Measurements from ENCODE around the gene GARS1. TPM values are rescaled to one million over a fixed set of nuclear protein-coding genes. Genes with fewer than 3 reads are reported as not detected.

Gene GARS1
- total and polyA plus RNA-seq, 2 donors (not counting 1 experiment from before 2014, with no cell fraction given), result 322 to 669 TPM

DNA sequence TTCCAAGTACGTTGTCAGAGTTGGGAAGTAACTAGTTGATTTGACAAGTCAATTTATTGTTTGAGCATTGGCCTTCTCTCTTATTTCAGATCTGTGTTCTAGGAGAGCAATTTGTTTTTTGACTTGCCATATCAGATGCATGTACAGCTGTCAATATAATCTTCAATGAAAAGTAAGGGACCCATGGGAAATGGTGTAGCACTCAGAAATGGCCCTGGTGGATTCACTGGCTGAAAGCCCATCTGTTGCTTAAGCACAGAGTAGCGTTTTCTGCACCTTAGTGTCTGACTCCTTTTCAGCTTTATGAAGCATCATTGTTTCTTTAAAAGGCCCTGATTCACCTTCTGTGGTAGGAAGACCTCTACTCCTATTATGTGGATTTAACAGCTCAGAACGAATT lies 10.2 kb downstream of the GARS1 start:
- no peak overlapping the region for H3K4me2 ChIP-seq (ENCODE audit: extremely low read depth, insufficient read depth, low read length)
- H3K36me3 ChIP-seq (ENCODE audit: control insufficient read depth, insufficient read depth, low read length), result peaks cover 36% of the 10 kb centered on the region
- no peak overlapping the region for H3K9ac ChIP-seq (ENCODE audit: insufficient read depth, low read length)
- DNase-seq (ENCODE audit: low read depth in 2 of 2), result no peak
- H3K9me3 ChIP-seq (ENCODE audit: control insufficient read depth, insufficient read depth, low read depth, low read length), result no peaks in the 10 kb centered on the region
- H3K4me1 ChIP-seq (ENCODE audit: control insufficient read depth, extremely low read depth, insufficient read depth, low read length), result no peaks in the 10 kb centered on the region
- no peak overlapping the region for H3K27ac ChIP-seq (ENCODE audit: insufficient read depth, low read length)
- TF ChIP-seq CTCF (conservative IDR thresholded peaks at IDR 0.05 in 1 of 2, IDR thresholded peaks at IDR 0.05 in 1 of 2; ENCODE audit: low read depth in 1 of 2, low read length in 2 of 2), result no peak
- TF ChIP-seq EZH2 (IDR thresholded peaks at IDR 0.05; ENCODE audit: low read length, missing control alignments), result no peak
- peaks cover 29% of the 10 kb centered on the region for H3K79me2 ChIP-seq (ENCODE audit: control insufficient read depth, insufficient read depth, low read length)
- peaks cover 2% of the 10 kb centered on the region for H4K20me1 ChIP-seq (ENCODE audit: control insufficient read depth, extremely low read depth, insufficient read depth, low read length)
- H2AFZ ChIP-seq (ENCODE audit: low read length), result no peak overlapping the region
- H3K4me3 ChIP-seq (replicated peaks in 1 of 4; ENCODE audit: control extremely low read depth in 1 of 4, insufficient read depth in 1 of 4, low read depth in 3 of 4, low read length in 4 of 4), result no peak overlapping the region
- H3K27me3 ChIP-seq (ENCODE audit: control insufficient read depth, insufficient read depth, low read length), result no peaks in the 10 kb centered on the region

DNA sequence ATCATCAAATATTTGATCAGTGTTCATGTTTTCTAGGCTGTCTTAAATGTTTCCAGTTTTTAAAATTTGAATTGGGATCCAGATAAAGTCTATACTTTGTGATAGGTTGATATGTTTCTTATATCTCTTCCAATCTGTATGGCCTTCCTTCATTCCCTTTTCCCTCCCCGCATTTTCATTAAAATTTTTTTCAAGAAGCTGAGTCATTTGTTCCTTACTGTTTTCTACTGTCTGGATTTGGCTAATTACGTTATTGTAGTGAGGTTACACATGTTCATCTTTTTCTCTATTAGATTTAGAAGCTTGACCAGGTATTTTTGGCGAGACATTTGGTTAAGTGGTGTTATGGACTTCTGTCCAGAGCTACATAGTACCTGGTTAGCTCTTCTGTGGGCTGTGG lies 11.2 kb downstream of the GARS1 start:
- H3K4me1 ChIP-seq (ENCODE audit: control insufficient read depth, extremely low read depth, insufficient read depth, low read length), result no peaks in the 10 kb centered on the region
- peaks cover 32% of the 10 kb centered on the region for H3K36me3 ChIP-seq (ENCODE audit: control insufficient read depth, insufficient read depth, low read length)
- no peak overlapping the region for H2AFZ ChIP-seq (ENCODE audit: low read length)
- peaks cover 24% of the 10 kb centered on the region for H3K79me2 ChIP-seq (ENCODE audit: control insufficient read depth, insufficient read depth, low read length)
- no peaks in the 10 kb centered on the region for H3K9me3 ChIP-seq (ENCODE audit: control insufficient read depth, insufficient read depth, low read depth, low read length)
- no peak overlapping the region for H3K4me3 ChIP-seq (replicated peaks in 1 of 4; ENCODE audit: control extremely low read depth in 1 of 4, insufficient read depth in 1 of 4, low read depth in 3 of 4, low read length in 4 of 4)
- no peak overlapping the region for H3K27ac ChIP-seq (ENCODE audit: insufficient read depth, low read length)
- no peak overlapping the region for H3K4me2 ChIP-seq (ENCODE audit: extremely low read depth, insufficient read depth, low read length)
- H4K20me1 ChIP-seq (ENCODE audit: control insufficient read depth, extremely low read depth, insufficient read depth, low read length), result peaks cover 2% of the 10 kb centered on the region
- no peak for DNase-seq (ENCODE audit: low read depth in 2 of 2)
- H3K9ac ChIP-seq (ENCODE audit: insufficient read depth, low read length), result no peak overlapping the region
- TF ChIP-seq EZH2 (IDR thresholded peaks at IDR 0.05; ENCODE audit: low read length, missing control alignments), result no peak
- no peaks in the 10 kb centered on the region for H3K27me3 ChIP-seq (ENCODE audit: control insufficient read depth, insufficient read depth, low read length)

DNA sequence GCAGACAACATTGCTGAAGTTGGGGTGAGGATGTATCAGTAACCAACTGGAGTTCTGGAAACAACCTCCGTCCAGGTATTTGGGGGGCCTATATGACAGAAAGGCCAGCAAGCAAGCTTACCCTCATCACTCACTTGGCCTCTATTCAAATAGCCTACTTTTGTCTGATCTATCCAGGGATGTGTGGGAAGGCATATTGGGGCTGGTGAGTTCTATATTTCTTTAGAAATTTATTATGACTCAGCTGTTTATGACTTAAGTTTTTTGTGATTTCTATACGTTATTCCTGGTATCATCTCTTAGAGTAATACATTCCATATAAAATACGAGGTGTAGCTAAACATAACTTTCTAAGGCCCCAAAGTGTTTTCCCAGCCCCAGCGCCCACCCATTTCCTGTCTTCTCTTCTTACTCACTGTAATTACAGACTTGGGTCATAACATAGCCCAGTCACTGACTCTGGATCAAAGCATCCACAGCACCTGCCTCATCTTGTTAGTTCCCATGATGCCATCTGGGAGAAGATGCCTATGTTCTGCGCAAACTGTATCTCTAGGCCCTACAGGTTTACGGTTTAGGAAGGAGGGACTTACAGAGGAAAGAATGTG lies 18.1 kb downstream of the GARS1 start:
- H3K4me1 ChIP-seq (ENCODE audit: control insufficient read depth, extremely low read depth, insufficient read depth, low read length), result no peaks in the 10 kb centered on the region
- no peak overlapping the region for H3K4me2 ChIP-seq (ENCODE audit: extremely low read depth, insufficient read depth, low read length)
- no peak overlapping the region for H2AFZ ChIP-seq (ENCODE audit: low read length)
- H3K9ac ChIP-seq (ENCODE audit: insufficient read depth, low read length), result no peak overlapping the region
- H3K9me3 ChIP-seq (ENCODE audit: control insufficient read depth, insufficient read depth, low read depth, low read length), result no peaks in the 10 kb centered on the region
- H3K79me2 ChIP-seq (ENCODE audit: control insufficient read depth, insufficient read depth, low read length), result peaks cover 41% of the 10 kb centered on the region
- peak in 1 of 2 donors; percentile 64 for DNase-seq (ENCODE audit: low read depth in 2 of 2)
- peaks cover 22% of the 10 kb centered on the region for H3K36me3 ChIP-seq (ENCODE audit: control insufficient read depth, insufficient read depth, low read length)
- peaks cover 1% of the 10 kb centered on the region for H4K20me1 ChIP-seq (ENCODE audit: control insufficient read depth, extremely low read depth, insufficient read depth, low read length)
- H3K27ac ChIP-seq (ENCODE audit: insufficient read depth, low read length), result no peak overlapping the region
- no peak overlapping the region for H3K4me3 ChIP-seq (replicated peaks in 1 of 4; ENCODE audit: control extremely low read depth in 1 of 4, insufficient read depth in 1 of 4, low read depth in 3 of 4, low read length in 4 of 4)
- TF ChIP-seq CTCF (conservative IDR thresholded peaks at IDR 0.05 in 1 of 2, IDR thresholded peaks at IDR 0.05 in 1 of 2; ENCODE audit: low read depth in 1 of 2, low read length in 2 of 2) (no peak), EZH2 (IDR thresholded peaks at IDR 0.05; ENCODE audit: low read length, missing control alignments) (no peak)
- no peaks in the 10 kb centered on the region for H3K27me3 ChIP-seq (ENCODE audit: control insufficient read depth, insufficient read depth, low read length)

Data from fibroblast of lung (primary cell).